Measurements from ENCODE around the gene SMTNL2. TPM values are rescaled to one million over a fixed set of nuclear protein-coding genes. Genes with fewer than 3 reads are reported as not detected.

The SMTNL2 gene
- polyA plus RNA-seq, 1 of the 3 experiments (the other 2 are of a cell fraction) = not detected

DNA sequence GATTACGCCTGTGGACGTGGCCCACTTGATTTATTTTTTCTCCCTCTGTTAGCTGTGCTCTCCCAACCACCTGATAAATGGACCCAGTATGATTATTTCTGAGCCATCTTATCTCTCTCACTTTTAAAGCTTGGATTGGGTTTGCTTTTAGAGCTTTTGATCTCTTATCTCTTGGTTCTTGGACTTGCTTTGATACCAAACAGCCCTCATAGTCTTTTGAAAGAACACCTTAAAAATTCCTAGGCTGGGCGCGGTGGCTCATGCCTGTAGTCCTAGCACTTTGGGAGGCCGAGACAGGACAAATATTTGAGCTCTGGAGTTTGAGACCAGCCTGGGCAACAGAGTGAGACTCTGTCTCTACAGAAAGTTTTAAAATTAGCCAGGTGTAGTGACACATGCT, 25.8 kb downstream of the SMTNL2 start:
- Histone ChIP-seq H3K9ac (no peak overlapping the region), H3K9me2 (no peaks in the 10 kb centered on the region), H3K36me3 (replicated peaks in 1 of 2; ENCODE audit: control insufficient read depth in 1 of 2, insufficient read depth in 2 of 2, low read length in 1 of 2) (no peaks in the 10 kb centered on the region), H3K4me2 (no peak overlapping the region), H3K4me1 (ENCODE audit: control insufficient read depth in 1 of 2, insufficient read depth in 2 of 2, low read depth in 1 of 2, low read length in 1 of 2) (no peaks in the 10 kb centered on the region), H3K27ac (ENCODE audit: low read depth in 2 of 2, low read length in 1 of 2) (no peak overlapping the region), H3K27me3 (ENCODE audit: insufficient read depth) (peaks cover 22% of the 10 kb centered on the region; the same call in 1 of the 2 replicates), H4K20me1 (ENCODE audit: insufficient read depth) (no peaks in the 10 kb centered on the region), H3K79me2 (ENCODE audit: insufficient read depth) (no peaks in the 10 kb centered on the region), H2AFZ (ENCODE audit: low read depth) (no peak overlapping the region), H3K4me3 (ENCODE audit: low read depth in 2 of 2, low read length in 1 of 2) (no peak overlapping the region), H3F3A (replicated peaks; ENCODE audit: insufficient read depth) (no peaks in the 10 kb centered on the region), H3K9me3 (no peaks in the 10 kb centered on the region)
- WGBS (ENCODE audit: low lambda C conversion rate) = 69% methylated on average over 5 of the region's 5 CpGs
- no peak for DNase-seq
- ChIA-PET POLR2A (no interaction called here), CTCF (interaction anchor here (1.1 to 5.1 kb wide), 5 partner anchors 9 to 43 kb away, joined by 3 to 59 read pairs (median 8); partner anchors contain the start of gene SMTNL2)
- TF ChIP-seq, protein P1, sequence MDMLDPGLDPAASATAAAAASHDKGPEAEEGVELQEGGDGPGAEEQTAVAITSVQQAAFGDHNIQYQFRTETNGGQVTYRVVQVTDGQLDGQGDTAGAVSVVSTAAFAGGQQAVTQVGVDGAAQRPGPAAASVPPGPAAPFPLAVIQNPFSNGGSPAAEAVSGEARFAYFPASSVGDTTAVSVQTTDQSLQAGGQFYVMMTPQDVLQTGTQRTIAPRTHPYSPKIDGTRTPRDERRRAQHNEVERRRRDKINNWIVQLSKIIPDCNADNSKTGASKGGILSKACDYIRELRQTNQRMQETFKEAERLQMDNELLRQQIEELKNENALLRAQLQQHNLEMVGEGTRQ (IDR thresholded peaks at IDR 0.05; ENCODE audit: borderline replicate concordance, low read depth, low read length) = no peak
- TF ChIP-seq RAD21 (IDR thresholded peaks at IDR 0.05; ENCODE audit: low read length) (no peak), SIN3A (IDR thresholded peaks at IDR 0.05; ENCODE audit: borderline replicate concordance, low read depth, low read length) (no peak), NRF1 (IDR thresholded peaks at IDR 0.05; ENCODE audit: low read depth, low read length) (no peak), FOXM1 (IDR thresholded peaks at IDR 0.05; ENCODE audit: low read depth) (no peak), TEAD4 (IDR thresholded peaks at IDR 0.05; ENCODE audit: borderline replicate concordance, insufficient read depth) (no peak), RFX5 (IDR thresholded peaks at IDR 0.05; ENCODE audit: low read length) (no peak), EZH2phosphoT487 (IDR thresholded peaks at IDR 0.05; ENCODE audit: borderline replicate concordance, low read depth) (no peak), RXRA (IDR thresholded peaks at IDR 0.05; ENCODE audit: borderline replicate concordance, low read depth) (no peak), CHD2 (IDR thresholded peaks at IDR 0.05; ENCODE audit: low read length, partially characterized antibody) (no peak), RCOR1 (IDR thresholded peaks at IDR 0.05; ENCODE audit: low read length) (no peak), FOXJ3 (CRISPR knock-in tag; IDR thresholded peaks at IDR 0.05) (no peak)
- TF ChIP-seq, protein P2, sequence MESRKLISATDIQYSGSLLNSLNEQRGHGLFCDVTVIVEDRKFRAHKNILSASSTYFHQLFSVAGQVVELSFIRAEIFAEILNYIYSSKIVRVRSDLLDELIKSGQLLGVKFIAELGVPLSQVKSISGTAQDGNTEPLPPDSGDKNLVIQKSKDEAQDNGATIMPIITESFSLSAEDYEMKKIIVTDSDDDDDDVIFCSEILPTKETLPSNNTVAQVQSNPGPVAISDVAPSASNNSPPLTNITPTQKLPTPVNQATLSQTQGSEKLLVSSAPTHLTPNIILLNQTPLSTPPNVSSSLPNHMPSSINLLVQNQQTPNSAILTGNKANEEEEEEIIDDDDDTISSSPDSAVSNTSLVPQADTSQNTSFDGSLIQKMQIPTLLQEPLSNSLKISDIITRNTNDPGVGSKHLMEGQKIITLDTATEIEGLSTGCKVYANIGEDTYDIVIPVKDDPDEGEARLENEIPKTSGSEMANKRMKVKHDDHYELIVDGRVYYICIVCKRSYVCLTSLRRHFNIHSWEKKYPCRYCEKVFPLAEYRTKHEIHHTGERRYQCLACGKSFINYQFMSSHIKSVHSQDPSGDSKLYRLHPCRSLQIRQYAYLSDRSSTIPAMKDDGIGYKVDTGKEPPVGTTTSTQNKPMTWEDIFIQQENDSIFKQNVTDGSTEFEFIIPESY (IDR thresholded peaks at IDR 0.05; ENCODE audit: borderline replicate concordance, low read depth) = no peak
- TF ChIP-seq, protein P3, sequence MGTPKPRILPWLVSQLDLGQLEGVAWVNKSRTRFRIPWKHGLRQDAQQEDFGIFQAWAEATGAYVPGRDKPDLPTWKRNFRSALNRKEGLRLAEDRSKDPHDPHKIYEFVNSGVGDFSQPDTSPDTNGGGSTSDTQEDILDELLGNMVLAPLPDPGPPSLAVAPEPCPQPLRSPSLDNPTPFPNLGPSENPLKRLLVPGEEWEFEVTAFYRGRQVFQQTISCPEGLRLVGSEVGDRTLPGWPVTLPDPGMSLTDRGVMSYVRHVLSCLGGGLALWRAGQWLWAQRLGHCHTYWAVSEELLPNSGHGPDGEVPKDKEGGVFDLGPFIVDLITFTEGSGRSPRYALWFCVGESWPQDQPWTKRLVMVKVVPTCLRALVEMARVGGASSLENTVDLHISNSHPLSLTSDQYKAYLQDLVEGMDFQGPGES (IDR thresholded peaks at IDR 0.05; ENCODE audit: low read depth, low read length) = no peak

Measured in SK-N-SH (cell line).